HT-29 (cell line): ENCODE data around the gene UNC45A. TPM values are rescaled to one million over a fixed set of nuclear protein-coding genes. Genes with fewer than 3 reads are reported as not detected.
"Not testable (repeated sequence)": the region's sequence is repeated elsewhere in the genome, so short reads cannot be mapped to it uniquely, and the experiment has no call there.

ENCODE experiments used
- DNase-seq: peaks from one replicate; pipeline ENCODE4 v3.0.0-alpha.2; 2015; ENCODE audit warnings: low spot score
- total RNA-seq: library from RNA; depleted of rRNA; stranded (reverse); fragments of >200 nt; shearing (Covaris generic); gene quantifications from 2 replicates; pipeline ENCODE4 v1.2.3, GENCODE V29; 2014; rRNA removed

The UNC45A gene
- total RNA-seq, result 80.6 and 88.0 TPM in 2 replicates

GRCh38 chr15:90934949-90935751 is at the start of gene UNC45A:
TSS of gene UNC45A (plus strand) at chr15:90935285. CDS start at chr15:90935325, 40 bp downstream.
- peak; percentile 97 for DNase-seq

DNA sequence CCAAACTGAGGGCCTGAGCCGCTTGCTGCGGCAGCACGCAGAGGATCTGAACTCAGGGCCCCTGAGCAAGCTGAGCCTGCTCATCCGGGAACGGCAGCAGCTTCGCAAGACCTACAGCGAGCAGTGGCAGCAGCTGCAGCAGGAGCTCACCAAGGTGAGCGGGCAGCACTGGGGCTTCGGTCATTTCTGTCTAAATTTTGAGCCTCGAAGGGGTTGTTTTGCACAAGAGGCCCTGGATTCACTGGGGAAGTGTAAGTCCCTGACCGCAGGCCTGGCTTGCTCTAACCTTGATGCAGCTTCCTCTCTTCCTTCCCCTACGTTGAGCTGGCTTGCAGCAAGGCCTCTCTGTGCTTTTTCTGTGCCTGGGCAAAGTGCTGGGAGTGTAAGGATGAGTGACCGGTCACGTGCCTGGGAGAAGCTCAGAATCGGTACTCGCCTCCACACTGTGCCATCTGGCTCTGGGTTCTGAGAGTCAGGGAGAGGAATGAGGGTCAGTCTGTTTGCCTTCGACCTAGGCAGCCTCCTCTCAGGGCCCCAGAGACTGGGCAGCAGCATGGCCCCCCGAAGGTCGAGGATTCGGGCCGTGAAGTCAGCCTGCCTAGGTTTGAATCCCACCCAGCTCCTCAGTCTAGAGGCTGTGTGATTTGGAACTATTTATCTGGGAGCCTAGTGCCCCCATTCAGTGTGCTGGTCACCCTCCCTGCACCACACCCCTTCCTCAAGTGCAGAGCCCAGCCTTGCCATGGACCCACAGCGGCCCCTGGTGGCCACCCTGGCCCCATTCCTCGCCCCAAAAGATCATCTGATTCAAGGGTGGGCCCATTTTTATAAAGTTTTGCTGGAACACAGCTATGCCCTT is 49.4 kb upstream of the UNC45A start:
- peak; percentile 73 for DNase-seq

- no peak for DNase-seq
Measured at GRCh38 chr15:90886291-90886614, 48.8 kb upstream of the UNC45A start.

- no peak for DNase-seq
Measured at GRCh38 chr15:90887037-90887481, 48.0 kb upstream of the UNC45A start.

- no peak for DNase-seq
Measured at GRCh38 chr15:90889313-90889730, 45.8 kb upstream of the UNC45A start.

DNA sequence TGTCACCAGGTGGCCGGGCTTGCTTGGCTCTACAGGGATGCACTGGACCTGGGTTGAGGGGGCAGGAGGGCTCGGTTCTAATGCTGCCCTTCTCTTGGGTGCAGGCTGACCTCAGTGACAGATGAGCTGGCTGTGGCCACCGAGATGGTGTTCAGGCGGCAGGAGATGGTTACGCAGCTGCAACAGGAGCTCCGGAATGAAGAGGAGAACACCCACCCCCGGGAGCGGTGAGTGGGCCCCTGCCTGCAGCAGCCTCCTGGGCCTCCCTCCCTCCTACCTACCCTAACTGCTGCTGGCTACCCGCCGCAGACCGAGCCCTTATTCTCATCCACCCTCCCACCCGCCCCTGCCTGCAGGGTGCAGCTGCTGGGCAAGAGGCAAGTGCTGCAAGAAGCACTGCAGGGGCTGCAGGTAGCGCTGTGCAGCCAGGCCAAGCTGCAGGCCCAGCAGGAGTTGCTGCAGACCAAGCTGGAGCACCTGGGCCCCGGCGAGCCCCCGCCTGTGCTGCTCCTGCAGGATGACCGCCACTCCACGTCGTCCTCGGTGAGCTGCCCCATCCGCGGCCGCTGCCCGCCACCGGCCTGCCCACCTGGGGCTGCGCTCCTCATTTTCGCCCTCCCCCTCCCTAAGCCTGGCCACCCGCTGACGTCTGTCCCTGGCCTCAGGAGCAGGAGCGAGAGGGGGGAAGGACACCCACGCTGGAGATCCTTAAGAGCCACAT is 45.2 kb upstream of the UNC45A start:
- no peak for DNase-seq

- DNase-seq, result no peak
Measured at GRCh38 chr15:90890839-90891238, 44.2 kb upstream of the UNC45A start.

DNA sequence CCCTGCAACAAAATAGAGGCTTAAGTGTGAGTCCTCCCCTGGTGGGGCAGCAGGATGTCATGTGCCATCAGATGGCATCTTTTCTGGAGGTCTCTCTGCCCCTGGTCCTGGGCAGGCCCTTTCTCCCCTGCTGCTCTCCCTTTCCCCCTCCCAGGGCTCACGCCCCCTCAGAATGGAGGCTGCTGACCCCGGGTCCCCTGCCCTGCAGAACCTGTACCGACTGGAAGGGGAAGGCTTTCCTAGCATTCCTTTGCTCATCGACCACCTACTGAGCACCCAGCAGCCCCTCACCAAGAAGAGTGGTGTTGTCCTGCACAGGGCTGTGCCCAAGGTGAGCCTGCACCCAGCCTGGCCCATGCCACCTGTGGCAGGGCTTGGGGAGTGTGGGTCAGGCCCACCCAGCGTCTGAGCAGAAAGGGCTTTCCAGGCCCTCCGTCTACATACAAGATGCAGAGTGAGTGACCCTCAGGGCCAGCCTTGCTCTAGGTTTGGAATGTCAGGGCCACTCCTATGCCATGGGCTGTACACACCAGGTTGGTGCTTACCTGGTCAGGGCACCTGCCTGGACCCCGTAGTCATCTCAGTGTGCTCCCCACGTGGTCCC is 43.6 kb upstream of the UNC45A start:
- no peak for DNase-seq

GRCh38 chr15:90892023-90892422 is 43.1 kb upstream of the UNC45A start:
- no peak for DNase-seq

DNA sequence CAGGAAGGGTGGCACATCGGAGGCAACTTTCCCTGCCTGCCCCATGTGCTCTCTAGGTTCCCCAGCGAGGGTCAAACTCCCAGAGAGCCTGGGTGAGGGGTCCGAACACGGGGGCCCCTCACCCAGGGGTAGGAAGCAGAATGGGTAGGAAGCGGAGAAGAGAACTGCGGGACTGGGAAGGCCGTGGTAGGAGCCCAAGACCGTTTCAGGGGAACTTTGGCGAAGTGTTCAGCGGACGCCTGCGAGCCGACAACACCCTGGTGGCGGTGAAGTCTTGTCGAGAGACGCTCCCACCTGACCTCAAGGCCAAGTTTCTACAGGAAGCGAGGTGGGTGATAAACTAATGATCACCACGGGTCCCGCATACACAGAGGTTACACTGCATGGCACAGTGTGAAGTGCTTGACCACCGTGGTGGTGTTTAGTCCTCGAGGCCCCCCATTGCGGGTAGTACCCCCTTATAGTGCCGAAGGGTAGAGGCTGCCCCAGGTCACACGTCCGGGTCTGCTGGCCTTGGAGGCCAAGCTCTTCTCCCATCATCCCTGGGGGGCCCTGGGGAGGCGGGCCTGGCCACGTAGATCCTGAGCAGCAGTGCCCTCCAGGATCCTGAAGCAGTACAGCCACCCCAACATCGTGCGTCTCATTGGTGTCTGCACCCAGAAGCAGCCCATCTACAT is 42.4 kb upstream of the UNC45A start:
- DNase-seq, result no peak

DNA sequence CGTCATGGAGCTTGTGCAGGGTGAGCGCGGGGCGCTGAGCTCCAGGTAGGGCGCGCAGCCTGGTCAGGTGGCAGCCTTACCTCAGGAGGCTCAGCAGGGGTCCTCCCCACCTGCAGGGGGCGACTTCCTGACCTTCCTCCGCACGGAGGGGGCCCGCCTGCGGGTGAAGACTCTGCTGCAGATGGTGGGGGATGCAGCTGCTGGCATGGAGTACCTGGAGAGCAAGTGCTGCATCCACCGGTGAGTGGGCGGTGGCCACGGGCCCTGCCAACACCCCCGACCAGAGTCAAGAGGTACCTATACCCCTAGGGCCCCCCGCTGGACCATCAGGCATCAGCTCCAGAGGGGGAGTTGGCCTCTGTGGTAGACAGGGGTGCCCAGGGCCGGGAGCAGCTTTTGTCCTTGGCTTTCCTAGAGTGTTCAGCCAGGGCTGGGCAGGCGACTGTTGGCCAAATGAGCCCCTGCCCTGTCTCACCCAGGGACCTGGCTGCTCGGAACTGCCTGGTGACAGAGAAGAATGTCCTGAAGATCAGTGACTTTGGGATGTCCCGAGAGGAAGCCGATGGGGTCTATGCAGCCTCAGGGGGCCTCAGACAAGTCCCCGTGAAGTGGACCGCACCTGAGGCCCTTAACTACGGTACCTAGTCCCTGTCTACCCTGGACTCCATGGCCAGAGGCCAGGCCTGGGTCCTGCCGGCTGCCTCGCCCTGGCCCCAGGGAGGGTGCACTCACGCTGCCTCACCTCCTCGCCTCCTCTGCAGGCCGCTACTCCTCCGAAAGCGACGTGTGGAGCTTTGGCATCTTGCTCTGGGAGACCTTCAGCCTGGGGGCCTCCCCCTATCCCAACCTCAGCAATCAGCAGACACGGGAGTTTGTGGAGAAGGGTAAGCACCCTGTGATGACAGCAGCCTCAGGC is 41.7 kb upstream of the UNC45A start:
- DNase-seq, result no peak

DNA sequence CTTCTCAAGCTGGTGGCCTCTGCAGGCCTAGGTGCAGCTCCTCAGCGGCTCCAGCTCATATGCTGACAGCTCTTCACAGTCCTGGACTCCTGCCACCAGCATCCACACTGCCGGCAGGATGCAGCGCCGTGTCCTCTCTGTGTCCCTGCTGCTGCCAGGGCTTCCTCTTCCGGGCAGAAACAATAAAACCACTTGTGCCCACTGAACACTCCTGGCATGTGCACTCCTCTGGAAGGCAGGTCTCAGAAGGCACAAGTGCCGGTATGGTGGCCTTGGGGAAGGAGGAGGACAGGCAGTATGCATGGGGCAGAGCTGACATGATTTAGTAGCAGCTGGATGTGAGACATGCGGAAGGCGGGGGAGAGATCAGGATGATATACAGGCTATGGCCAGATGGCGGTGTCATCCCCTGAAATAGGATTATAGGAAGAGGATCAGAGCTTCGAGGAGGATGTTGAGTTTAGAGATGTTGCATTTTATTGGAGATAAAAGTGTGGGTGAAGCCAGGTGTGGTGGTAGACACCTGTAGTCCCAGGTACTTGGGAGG is 39.4 kb upstream of the UNC45A start:
- DNase-seq, result peak; percentile 51

DNA sequence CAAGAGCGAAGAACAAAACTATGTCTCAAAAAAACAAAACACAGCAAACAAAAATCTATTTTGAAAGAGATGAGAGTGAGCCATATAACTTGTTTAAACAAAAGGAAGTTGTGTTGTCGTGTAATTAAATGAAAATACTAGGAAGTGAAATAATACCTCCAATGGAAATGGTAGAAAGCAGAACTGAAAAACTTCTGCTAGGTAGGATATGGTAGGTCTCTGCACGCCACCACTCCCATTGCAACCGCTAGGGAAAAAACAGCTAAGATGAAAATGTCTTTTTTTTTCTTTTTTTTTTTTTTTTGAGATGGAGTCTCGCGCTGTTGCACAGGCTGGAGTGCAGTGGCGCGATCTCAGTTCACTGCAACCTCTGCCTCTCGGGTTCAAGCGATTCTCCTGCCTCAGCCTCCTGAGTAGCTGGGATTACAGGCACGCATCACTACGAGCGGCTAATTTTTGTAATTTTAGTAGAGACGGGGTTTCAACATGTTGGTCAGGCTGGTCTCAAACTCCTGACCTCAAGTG is 37.9 kb upstream of the UNC45A start:
- DNase-seq, result not testable (repeated sequence)

DNA sequence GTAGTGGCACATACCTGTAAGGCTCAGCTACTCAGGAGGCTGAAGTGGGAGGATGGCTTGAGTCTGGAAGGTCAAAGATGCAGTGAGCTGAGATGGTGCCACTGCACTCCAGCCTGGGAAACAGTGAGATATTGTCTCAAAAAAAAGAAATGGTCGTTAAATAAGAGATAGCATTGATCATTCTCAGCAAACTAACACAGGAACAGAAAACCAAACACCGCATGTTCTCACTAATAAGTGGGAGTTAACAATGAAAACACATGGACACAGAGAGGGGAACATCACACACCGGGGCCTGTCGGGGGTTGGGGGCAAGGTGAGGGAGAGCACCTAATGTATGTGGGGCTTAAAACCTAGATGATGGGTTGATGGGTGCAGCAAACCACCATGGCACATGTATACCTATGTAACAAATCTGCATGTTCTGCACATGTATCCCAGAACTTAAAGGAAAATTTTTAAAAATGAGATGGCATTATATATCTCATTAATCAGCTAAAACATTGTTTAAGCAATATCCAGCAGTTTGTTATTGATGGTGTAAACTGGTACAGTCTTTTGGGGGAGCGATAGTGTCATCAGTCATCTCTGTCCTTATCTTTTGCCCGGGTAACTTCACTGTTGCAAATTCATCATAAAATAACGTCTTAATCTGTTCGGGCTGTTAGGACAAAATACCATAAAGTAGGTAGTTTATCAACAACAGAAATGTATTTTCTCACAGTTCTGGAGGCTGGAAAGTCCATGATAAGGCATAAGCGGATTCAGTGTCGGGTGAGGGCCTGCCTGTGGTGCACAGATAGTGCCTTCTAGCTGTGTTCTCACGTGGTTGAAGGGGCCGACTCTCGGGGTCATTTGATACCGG is 33.7 kb upstream of the UNC45A start:
- no peak for DNase-seq

DNA sequence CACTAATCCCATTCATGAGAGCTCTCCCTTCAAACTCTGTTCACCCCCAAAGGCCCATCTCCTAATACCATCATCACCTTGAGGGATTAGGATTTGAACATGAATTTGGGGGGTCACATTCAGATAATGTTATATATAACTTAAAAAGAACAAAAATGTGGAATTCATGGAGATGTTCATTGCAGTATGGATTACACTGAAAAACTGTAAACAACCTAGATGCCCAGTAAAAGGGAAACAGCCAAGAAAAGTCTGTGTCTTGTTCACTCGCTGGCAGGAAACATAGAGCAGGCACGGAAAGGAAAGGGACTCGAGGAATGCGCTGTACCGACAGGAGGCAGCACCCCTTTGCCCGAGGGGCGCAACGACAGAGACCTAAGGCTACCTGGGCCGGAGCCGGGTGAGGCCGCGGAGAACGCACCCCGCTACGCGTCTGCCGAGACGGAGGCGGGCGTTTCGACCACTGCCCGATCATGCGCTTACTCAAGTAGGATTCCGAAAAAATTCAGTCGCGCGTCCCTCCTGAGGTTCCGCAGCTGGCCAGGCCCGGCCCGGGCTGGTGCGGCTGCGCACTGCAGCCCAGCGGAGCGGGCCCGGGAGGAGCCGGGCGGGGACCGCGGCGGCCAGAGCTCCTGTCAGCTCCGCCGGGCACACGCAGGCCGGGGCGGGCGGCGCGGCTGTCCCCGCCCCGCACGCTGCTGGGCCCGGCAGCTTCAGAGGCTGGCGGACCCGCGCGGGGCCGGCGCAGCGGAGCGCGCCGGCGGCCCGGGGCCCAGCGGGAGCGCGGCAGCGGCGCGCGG is 32.8 kb upstream of the UNC45A start:
- peak; percentile 88 for DNase-seq

GRCh38 chr15:90902840-90903732 is 32.0 kb upstream of the UNC45A start, which contains the start of gene MAN2A2:
TSS of gene MAN2A2 (plus strand) at chr15:90903302. CDS start at chr15:90904208, 906 bp downstream.
- DNase-seq, result peak; percentile 85
